Pancreas (tissue), 10 donors: ENCODE measurements around the gene ARHGEF37. TPM values are rescaled to one million over a fixed set of nuclear protein-coding genes. Genes with fewer than 3 reads are reported as not detected.
A peak's percentile ranks its signal among the peaks of the same experiment; 100 is the strongest.

Source experiments
- ATAC-seq, 4 donors: fragments of 200-7000 bp; cut with Tn5 transposase; one replicate each; pipeline versions ENCODE4 v1.8.0 to v1.9.1; 2020; ENCODE audit warnings: mild to moderate bottlenecking in 4 of 4, moderate library complexity in 4 of 4
- DNase-seq, 6 donors: peaks; one replicate each; pipeline ENCODE4 v3.0.0-alpha.2; 2020
- FAIRE-seq: peaks from 2 replicates; lab custom pipeline; 2012; peaks lifted over from hg19 to GRCh38; lab: Jason Lieb, UNC
- H3K27ac ChIP-seq, 4 donors: fragments of 200-600 bp; sonication (generic); 1 replicate in 3 of 4; 2 replicates in 1 of 4; pipeline versions ENCODE4 v1.5.0 to v1.8.0; 2020
- H3K27me3 ChIP-seq, 4 donors: fragments of 200-600 bp; one replicate each; pipeline ENCODE4 v1.8.0; 2021
- H3K36me3 ChIP-seq, 3 donors: fragments of 200-600 bp; sonication (generic) in 1 of 3; one replicate each; pipeline versions ENCODE4 v1.5.0 to v1.8.0; 2020 to 2021
- H3K4me1 ChIP-seq, 3 donors: fragments of 200-600 bp; one replicate each; pipeline ENCODE4 v1.8.0; 2021
- H3K4me3 ChIP-seq, 4 donors: fragments of 200-600 bp; sonication (generic) in 2 of 4; one replicate each; pipeline versions ENCODE4 v1.5.0 to v1.8.0; 2020 to 2021
- H3K9me3 ChIP-seq, 4 donors: fragments of 200-600 bp; one replicate each; pipeline ENCODE4 v1.8.0; 2021
- WGBS, 2 donors: extraction: QIAGEN DNeasy Blood & Tissue Kit; methylation state at CpG; one replicate each; pipeline ENCODE4 v1.1.7; 2013; 5-methylcytosine and 5-hydroxymethylcytosine counted together
- intact Hi-C, 3 donors: fragments of 100-400 bp; cut with DNase I; formaldehyde crosslinking; loops; one replicate each; pipeline versions ENCODE4 v1.11.1 to v1.14.2; 2022
- polyA plus RNA-seq, 2 donors: library from polyadenylated mRNA; stranded (reverse); fragments of 200-250 nt; gene quantifications; one replicate each; pipeline ENCODE4 v1.2.3, GENCODE V29; 2013
- total RNA-seq, 6 donors: library from RNA; stranded (reverse); fragmentation: NEBNext Ultra II Directional in 4 of 6; extraction: Animal tissue kit (Norgen Biotek cat#: 25700) in 4 of 6; gene quantifications; one replicate each; pipeline versions ENCODE4 v1.2.1 to v1.2.4, GENCODE V29; 2021 to 2023
- TF ChIP-seq, protein P1 (sequence below), 4 donors: fragments of 200-600 bp; sonication (generic) in 3 of 4; IDR thresholded peaks; one replicate each; pipeline versions ENCODE4 v1.5.0 to v1.8.0; 2021; ENCODE audit warnings: antibody characterized with exemption in 4 of 4
- donor health status: healthy with polysubstance abuse.
- donor health status: DM: no; HTN: no; CAD: no; lungs with moderate emphysema.
- donor health status: DM: no; HTN: no; CAD: no.
- donor health status: control.
- donor health status: control.
- donor health status: Bipolar disorder and iron deficiency.
- donor health status: DM: yes; HTN: yes; CAD: no.
- donor health status: DM: no; HTN: no; CAD: no.
- donor health status: DM: no; HTN: no; CAD: no.
- donor health status: DM: yes; HTN: yes; CAD: no.

ARHGEF37 gene
- total and polyA plus RNA-seq, 8 donors: 5.7 to 13.6 (median 9.2) TPM

DNA sequence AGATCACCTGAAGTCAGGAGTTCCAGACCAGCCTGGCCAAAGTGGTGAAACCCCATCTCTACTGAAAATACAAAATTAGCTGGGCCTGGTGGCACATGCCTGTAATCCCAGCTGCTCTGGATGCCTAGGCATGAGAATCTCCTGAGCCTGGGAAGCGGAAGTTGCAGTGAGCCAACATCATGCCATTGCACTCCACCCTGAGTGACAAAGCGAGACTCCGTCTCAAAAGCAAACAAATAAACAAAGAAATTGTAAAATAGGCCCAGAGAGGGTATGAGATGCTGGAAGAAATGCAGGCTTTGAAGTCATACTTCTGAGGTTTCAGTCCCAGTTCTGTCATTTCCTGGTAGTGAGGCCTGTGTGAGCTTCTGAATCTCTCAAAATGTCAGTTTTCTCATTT, 5.3 kb upstream of the ARHGEF37 start:
- H3K4me3 ChIP-seq: no peak overlapping the region
- TF ChIP-seq, protein P1, sequence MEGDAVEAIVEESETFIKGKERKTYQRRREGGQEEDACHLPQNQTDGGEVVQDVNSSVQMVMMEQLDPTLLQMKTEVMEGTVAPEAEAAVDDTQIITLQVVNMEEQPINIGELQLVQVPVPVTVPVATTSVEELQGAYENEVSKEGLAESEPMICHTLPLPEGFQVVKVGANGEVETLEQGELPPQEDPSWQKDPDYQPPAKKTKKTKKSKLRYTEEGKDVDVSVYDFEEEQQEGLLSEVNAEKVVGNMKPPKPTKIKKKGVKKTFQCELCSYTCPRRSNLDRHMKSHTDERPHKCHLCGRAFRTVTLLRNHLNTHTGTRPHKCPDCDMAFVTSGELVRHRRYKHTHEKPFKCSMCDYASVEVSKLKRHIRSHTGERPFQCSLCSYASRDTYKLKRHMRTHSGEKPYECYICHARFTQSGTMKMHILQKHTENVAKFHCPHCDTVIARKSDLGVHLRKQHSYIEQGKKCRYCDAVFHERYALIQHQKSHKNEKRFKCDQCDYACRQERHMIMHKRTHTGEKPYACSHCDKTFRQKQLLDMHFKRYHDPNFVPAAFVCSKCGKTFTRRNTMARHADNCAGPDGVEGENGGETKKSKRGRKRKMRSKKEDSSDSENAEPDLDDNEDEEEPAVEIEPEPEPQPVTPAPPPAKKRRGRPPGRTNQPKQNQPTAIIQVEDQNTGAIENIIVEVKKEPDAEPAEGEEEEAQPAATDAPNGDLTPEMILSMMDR (IDR thresholded peaks at IDR 0.05): no peak
- intact Hi-C loops: no loop called here
- WGBS, 2 donors: 84 to 90% methylated on average over 3 of the region's 3 CpGs
- DNase-seq: no peak
- no peaks in the 10 kb centered on the region for H3K36me3 ChIP-seq
- ATAC-seq: no peak
- H3K4me1 ChIP-seq: no peaks in the 10 kb centered on the region
- no peak for FAIRE-seq
- no peaks in the 10 kb centered on the region for H3K9me3 ChIP-seq
- H3K27ac ChIP-seq: no peak overlapping the region
- H3K27me3 ChIP-seq: no peaks in the 10 kb centered on the region

DNA sequence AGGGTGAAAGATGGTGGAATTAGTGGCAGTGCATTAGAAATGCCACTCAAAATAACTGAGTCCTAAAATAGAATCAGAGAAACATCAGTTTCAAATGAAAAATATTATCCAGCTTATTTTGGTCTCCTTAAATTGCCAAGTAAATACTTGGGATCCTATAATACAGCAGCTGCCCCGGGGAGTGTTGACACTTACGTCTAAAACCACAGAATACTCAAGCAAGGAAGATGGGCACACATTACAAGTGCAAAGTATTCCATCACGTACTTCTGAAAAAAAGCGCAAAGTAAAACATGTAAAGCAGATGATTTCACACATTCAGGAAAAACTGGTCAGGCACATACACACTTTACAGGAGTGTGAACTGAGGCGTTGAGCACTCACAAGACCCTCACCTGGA, 2.4 kb upstream of the ARHGEF37 start:
- H3K36me3 ChIP-seq: no peaks in the 10 kb centered on the region
- H3K9me3 ChIP-seq: no peaks in the 10 kb centered on the region
- FAIRE-seq (no peak), ATAC-seq (no peak), DNase-seq (no peak)
- no peaks in the 10 kb centered on the region for H3K27me3 ChIP-seq
- intact Hi-C loops: no loop called here
- no peak overlapping the region for H3K4me3 ChIP-seq
- TF ChIP-seq, protein P1 (IDR thresholded peaks at IDR 0.05): no peak
- H3K27ac ChIP-seq: no peak overlapping the region
- 81 to 95% methylated on average over 5 of the region's 5 CpGs for WGBS, 2 donors
- H3K4me1 ChIP-seq: peaks cover 13 to 17% (median 13%) of the 10 kb centered on the region in 3 donors

DNA sequence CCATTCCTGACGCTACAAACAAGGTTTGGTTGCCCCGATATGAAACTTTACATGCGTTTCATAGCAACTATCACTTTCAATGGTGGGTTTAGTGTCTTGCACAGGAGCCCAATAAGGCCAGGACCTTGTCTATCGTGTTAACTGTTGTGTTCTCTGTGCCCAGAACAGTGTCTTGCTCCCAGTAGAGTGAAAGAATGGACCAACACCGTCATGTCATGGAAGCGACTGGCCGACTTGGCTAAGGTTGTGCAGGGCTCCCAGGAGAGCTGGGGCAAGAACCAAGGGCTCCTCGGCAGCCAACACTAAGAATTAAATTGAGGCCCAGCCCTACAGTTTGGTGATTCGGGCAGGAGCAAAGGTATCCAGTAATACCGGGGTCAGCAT, 498 bp upstream of the ARHGEF37 start:
- TF ChIP-seq, protein P1 (IDR thresholded peaks at IDR 0.05): no peak
- Histone ChIP-seq H3K4me3 (peak overlapping the region; percentile 19 to 72 (median 62)), H3K4me1 (peaks cover 14 to 25% (median 22%) of the 10 kb centered on the region in 3 donors), H3K27ac (peak overlapping the region; percentile 69 to 91 (median 82)), H3K27me3 (no peaks in the 10 kb centered on the region), H3K9me3 (no peaks in the 10 kb centered on the region), H3K36me3 (no peaks in the 10 kb centered on the region)
- 21 to 23% methylated on average over 10 of the region's 10 CpGs for WGBS, 2 donors
- no peak for DNase-seq
- FAIRE-seq: no peak
- intact Hi-C loops: no loop called here
- peak; percentile 12 to 39 (median 22) for ATAC-seq

DNA sequence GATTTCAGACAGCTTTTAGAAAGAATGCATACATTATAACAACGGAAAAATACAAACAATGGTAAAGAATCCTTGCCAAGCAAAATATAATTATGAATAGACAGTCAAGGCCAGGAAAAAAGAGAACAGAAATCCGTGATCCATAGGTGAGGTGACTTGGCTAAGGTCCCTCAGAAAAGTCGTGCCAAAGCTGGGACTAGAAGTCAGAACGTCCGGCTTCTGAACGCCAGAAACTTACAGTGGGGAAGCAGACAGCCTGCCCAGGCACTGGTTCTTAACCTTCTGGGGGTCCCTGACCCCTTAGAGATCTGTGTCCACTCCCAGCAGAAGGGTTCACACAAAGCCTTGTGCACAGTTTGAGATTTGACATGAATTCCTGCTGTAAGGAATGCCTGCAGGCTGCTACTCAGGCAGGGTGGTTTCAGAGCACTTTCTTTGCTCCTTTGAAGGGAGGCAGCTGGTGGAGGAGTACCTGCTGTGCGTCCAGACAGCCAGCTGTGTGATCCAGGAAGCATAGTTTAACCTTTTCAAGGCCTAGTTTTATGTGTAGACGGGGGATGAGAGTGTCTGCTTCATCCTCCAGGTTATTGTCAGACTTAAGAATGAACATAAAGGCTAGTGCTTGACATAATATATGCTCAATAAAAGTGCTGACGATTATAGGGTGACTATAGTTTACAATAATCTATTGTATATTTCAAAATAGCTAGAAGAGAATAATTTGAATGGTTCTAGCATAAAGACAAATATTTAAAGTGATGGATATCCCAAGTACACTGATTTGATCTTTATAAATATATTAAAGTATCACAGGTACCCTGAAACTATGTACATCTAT, 852 bp downstream of the ARHGEF37 start:
- FAIRE-seq (peak; percentile 17), DNase-seq (peak in 4 of 6 donors; percentile 37 to 52 (median 44)), ATAC-seq (peak; percentile 55 to 74 (median 64))
- peak overlapping the region; percentile 69 to 91 (median 82) for H3K27ac ChIP-seq
- no peaks in the 10 kb centered on the region for H3K27me3 ChIP-seq
- H3K9me3 ChIP-seq: no peaks in the 10 kb centered on the region
- peaks cover 16 to 35% (median 28%) of the 10 kb centered on the region in 3 donors for H3K4me1 ChIP-seq
- no peaks in the 10 kb centered on the region for H3K36me3 ChIP-seq
- TF ChIP-seq, protein P1 (IDR thresholded peaks at IDR 0.05): no peak
- WGBS, 2 donors: 9 to 16% methylated on average over 9 of the region's 9 CpGs
- intact Hi-C loops: no loop called here
- H3K4me3 ChIP-seq: peak overlapping the region; percentile 19 to 72 (median 62)

DNA sequence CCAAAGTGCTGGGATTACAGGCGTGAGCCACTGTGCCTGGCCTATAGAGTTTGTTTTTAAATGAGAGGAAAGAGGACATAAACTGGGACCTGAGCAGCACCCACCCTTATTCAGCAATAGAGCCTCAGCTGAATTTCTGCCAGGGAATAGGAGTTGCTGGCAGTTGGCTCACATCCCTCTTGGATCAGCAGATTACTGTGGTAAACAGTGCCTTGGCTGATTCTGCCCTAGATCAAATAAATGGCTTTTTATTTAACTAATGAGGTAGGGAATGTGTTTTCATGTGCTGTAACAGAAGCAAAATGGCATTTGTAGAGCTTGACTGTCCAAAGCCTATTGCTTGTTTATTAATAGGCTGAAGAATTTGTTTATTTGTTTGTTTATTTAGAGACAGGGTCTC, 2.1 kb downstream of the ARHGEF37 start:
- Histone ChIP-seq H3K36me3 (no peaks in the 10 kb centered on the region), H3K4me3 (peak overlapping the region in 1 of 4 donors; percentile 9)
- intact Hi-C loops: no loop called here

More for the DNA sequence above, 2.1 kb downstream of the ARHGEF37 start:
- 9 to 18% methylated on average over 1 of the region's 1 CpG for WGBS, 2 donors
- FAIRE-seq: no peak
- Histone ChIP-seq H3K9me3 (no peaks in the 10 kb centered on the region), H3K27ac (peak overlapping the region; percentile 31 to 91 (median 71)), H3K27me3 (no peaks in the 10 kb centered on the region), H3K4me1 (peaks cover 20 to 41% (median 34%) of the 10 kb centered on the region in 3 donors)
- TF ChIP-seq, protein P1 (IDR thresholded peaks at IDR 0.05): no peak
- peak; percentile 66 to 77 (median 75) for ATAC-seq
- peak in 4 of 6 donors; percentile 50 to 79 (median 64) for DNase-seq
